Lower leg skin (tissue), 3 donors: Measurements from ENCODE around the gene KPNB1.

Source experiments
- POLR2A ChIP-seq, 2 donors: fragments of 450-650 bp; IDR thresholded peaks; one replicate each; pipeline ENCODE4 v1.6.1; 2016 to 2017; ENCODE audit warnings: antibody characterized with exemption in 2 of 2, mild to moderate bottlenecking in 1 of 2, moderate library complexity in 1 of 2
- TF ChIP-seq, protein P1 (sequence below), 3 donors: fragments of 450-650 bp; IDR thresholded peaks; one replicate each; pipeline ENCODE4 v1.5.1; 2016; ENCODE audit warnings: antibody characterized with exemption in 3 of 3, mild to moderate bottlenecking in 3 of 3, moderate library complexity in 2 of 3

DNA sequence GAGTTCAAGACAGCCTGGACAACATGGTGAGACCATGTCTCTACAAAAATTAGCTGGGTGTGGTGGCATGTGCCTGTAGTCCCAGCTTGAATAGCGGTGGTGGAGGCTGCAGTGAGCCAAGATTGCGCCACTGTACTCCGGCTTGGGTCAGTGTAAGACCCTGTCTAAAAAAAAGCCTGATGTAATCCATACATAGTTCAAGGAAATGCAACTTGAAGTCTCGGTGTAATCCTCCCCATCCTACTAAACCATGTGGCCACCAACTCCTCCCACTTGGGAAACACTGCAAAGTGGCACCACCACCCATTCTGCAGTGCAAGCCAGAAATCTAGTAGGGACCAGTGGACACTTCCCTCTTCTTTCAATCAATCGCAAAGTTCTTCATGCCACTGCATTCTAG, 5.4 kb upstream of the KPNB1 start:
- TF ChIP-seq, protein P1, sequence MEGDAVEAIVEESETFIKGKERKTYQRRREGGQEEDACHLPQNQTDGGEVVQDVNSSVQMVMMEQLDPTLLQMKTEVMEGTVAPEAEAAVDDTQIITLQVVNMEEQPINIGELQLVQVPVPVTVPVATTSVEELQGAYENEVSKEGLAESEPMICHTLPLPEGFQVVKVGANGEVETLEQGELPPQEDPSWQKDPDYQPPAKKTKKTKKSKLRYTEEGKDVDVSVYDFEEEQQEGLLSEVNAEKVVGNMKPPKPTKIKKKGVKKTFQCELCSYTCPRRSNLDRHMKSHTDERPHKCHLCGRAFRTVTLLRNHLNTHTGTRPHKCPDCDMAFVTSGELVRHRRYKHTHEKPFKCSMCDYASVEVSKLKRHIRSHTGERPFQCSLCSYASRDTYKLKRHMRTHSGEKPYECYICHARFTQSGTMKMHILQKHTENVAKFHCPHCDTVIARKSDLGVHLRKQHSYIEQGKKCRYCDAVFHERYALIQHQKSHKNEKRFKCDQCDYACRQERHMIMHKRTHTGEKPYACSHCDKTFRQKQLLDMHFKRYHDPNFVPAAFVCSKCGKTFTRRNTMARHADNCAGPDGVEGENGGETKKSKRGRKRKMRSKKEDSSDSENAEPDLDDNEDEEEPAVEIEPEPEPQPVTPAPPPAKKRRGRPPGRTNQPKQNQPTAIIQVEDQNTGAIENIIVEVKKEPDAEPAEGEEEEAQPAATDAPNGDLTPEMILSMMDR (IDR thresholded peaks at IDR 0.05): no peak
- no peak for TF ChIP-seq POLR2A (IDR thresholded peaks at IDR 0.05)
